HCT116 (cell line): ENCODE results near the gene GTF3C5. TPM values are rescaled to one million over a fixed set of nuclear protein-coding genes. Genes with fewer than 3 reads are reported as not detected.

Source experiments
- ATAC-seq: fragments of 200-7000 bp; cut with Tn5 transposase; 2 replicates; pipeline ENCODE4 v1.9.1; 2020; ENCODE audit warnings: mild to moderate bottlenecking, moderate library complexity
- BruUV-seq: library from RNA; stranded (reverse); fragments of 400-500 nt; replicated peaks from 2 replicates; lab custom pipeline; 2021; lab: Mats Ljungman, UMichigan
- CTCF ChIA-PET: fragments of 300-600 bp; sonication (Branson Sonifier 250); formaldehyde crosslinking; loops from one replicate; lab custom pipeline; 2021; ENCODE audit warnings: antibody characterized with exemption; lab: Charles Lee
- POLR2A ChIA-PET: fragments of 300-600, 350-600 bp; sonication (Branson Sonifier 250); formaldehyde crosslinking; loops from one replicate; lab custom pipeline; 2021; ENCODE audit warnings: antibody characterized with exemption; lab: Charles Lee
- RAD21 ChIA-PET, 2 experiments: fragments of 300-600 bp; sonication (Branson Sonifier 250); formaldehyde crosslinking; loops; one replicate each; lab custom pipeline; 2023; ENCODE audit warnings: low total read pairs in 2 of 2; ENCODE audit not compliant: uncharacterized antibody in 2 of 2, unreplicated experiment in 2 of 2, low non-redundant PET in 1 of 2; lab: Charles Lee
- DNase-seq: peaks from one replicate; pipeline ENCODE4 v3.0.0-alpha.2; 2010; ENCODE audit warnings: low read depth, low spot score
- H2AFZ ChIP-seq: fragments of 200-600 bp; shearing (Covaris generic), sonication (generic); 2 replicates; pipeline ENCODE4 v1.6.1; 2017; ENCODE audit warnings: low read depth, mixed run types, mixed read lengths, antibody characterized with exemption, low read length; ENCODE audit not compliant: poor library complexity, severe bottlenecking
- H3K27ac ChIP-seq: 2 replicates; pipeline ENCODE4 v1.5.1; 2012; ENCODE audit warnings: low read depth, low read length
- H3K27me3 ChIP-seq: fragments of 200-600 bp; sonication (generic); 2 replicates; pipeline ENCODE4 v1.6.1; 2016; ENCODE audit warnings: mixed run types, low read length, mixed read lengths; ENCODE audit not compliant: insufficient read depth
- H3K36me3 ChIP-seq, 2 experiments: fragments of 200-500 bp in 1 of 2; fragments of 200-600 bp in 1 of 2; sonication (Bioruptor generic) in 1 of 2; sonication (generic) in 1 of 2; 2 replicates each; pipeline versions ENCODE4 v1.5.1 to v1.6.1; 2014 to 2016; ENCODE audit warnings: low read length in 2 of 2, inconsistent platforms in 1 of 2, mixed read lengths in 1 of 2, mixed run types in 1 of 2; ENCODE audit not compliant: insufficient read depth in 2 of 2, control insufficient read depth in 1 of 2
- H3K4me1 ChIP-seq, 2 experiments: fragments of 200-600 bp in 1 of 2; sonication (generic) in 1 of 2; 2 replicates each; pipeline versions ENCODE4 v1.5.1 to v1.6.1; 2012 to 2017; ENCODE audit warnings: low read length in 2 of 2, inconsistent platforms in 1 of 2, mild to moderate bottlenecking in 1 of 2, mixed read lengths in 1 of 2, mixed run types in 1 of 2, moderate library complexity in 1 of 2; ENCODE audit not compliant: insufficient read depth in 2 of 2, control insufficient read depth in 1 of 2
- H3K4me2 ChIP-seq: fragments of 200-600 bp; sonication (generic); 2 replicates; pipeline ENCODE4 v1.6.1; 2017; ENCODE audit warnings: mixed run types, low read length, mixed read lengths
- H3K4me3 ChIP-seq, 2 experiments: fragments of 200-600 bp in 1 of 2; sonication (generic) in 1 of 2; replicated peaks in 1 of 2; 2 replicates each; pipeline ENCODE4 v1.5.1; 2011 to 2016; ENCODE audit warnings: low read length in 2 of 2, control low read depth in 1 of 2, low read depth in 1 of 2, mild to moderate bottlenecking in 1 of 2, mixed read lengths in 1 of 2, mixed run types in 1 of 2
- H3K79me2 ChIP-seq: fragments of 200-600 bp; sonication (generic); 2 replicates; pipeline ENCODE4 v1.6.1; 2017; ENCODE audit warnings: mild to moderate bottlenecking, mixed run types, low read length, moderate library complexity, mixed read lengths; ENCODE audit not compliant: insufficient read depth
- H3K9ac ChIP-seq: fragments of 200-600 bp; sonication (generic); 2 replicates; pipeline ENCODE4 v1.6.1; 2016; ENCODE audit warnings: low read length, mixed read lengths
- H3K9me2 ChIP-seq: fragments of 200-600 bp; sonication (generic), shearing (Covaris generic); 2 replicates; pipeline ENCODE4 v1.6.1; 2017; ENCODE audit warnings: mixed run types, mild to moderate bottlenecking, moderate library complexity; ENCODE audit not compliant: insufficient read depth
- H3K9me3 ChIP-seq, 2 experiments: fragments of 200-500 bp in 1 of 2; fragments of 200-600 bp in 1 of 2; sonication (Bioruptor generic) in 1 of 2; sonication (generic) in 1 of 2; 2 replicates each; pipeline ENCODE4 v1.6.1; 2014 to 2017; ENCODE audit warnings: low read length in 2 of 2, mixed read lengths in 2 of 2, inconsistent platforms in 1 of 2, low read depth in 1 of 2, mild to moderate bottlenecking in 1 of 2, mixed run types in 1 of 2, moderate library complexity in 1 of 2; ENCODE audit not compliant: control insufficient read depth in 1 of 2, insufficient read depth in 1 of 2
- H4K20me1 ChIP-seq: fragments of 200-600 bp; sonication (generic), shearing (Covaris generic); 2 replicates; pipeline ENCODE4 v1.6.1; 2017; ENCODE audit warnings: mixed run types, mild to moderate bottlenecking, moderate library complexity; ENCODE audit not compliant: insufficient read depth
- CEBPB ChIP-seq: IDR thresholded peaks from 2 replicates; pipeline ENCODE4 v1.6.1; 2012; ENCODE audit warnings: low read depth
- EGR1 ChIP-seq: IDR thresholded peaks from 2 replicates; pipeline ENCODE4 v1.6.1; 2012; ENCODE audit warnings: low read depth
- EZH2 ChIP-seq: fragments of 200-600 bp; sonication (generic); IDR thresholded peaks from 2 replicates; pipeline ENCODE4 v1.6.1; 2017; ENCODE audit warnings: antibody characterized with exemption, mixed run types
- JUND ChIP-seq: IDR thresholded peaks from 2 replicates; pipeline ENCODE4 v1.6.1; 2012
- MAX ChIP-seq: IDR thresholded peaks from 2 replicates; pipeline ENCODE4 v1.6.1; 2012
- POLR2A ChIP-seq: IDR thresholded peaks from 2 replicates; pipeline ENCODE4 v1.7.0; 2011; ENCODE audit warnings: borderline replicate concordance; ENCODE audit not compliant: insufficient read depth, insufficient read length; ENCODE audit errors: extremely low read depth
- POLR2AphosphoS5 ChIP-seq: IDR thresholded peaks from 2 replicates; pipeline ENCODE4 v1.6.1; 2011; ENCODE audit warnings: mild to moderate bottlenecking, low read depth, low read length, moderate library complexity
- SIN3A ChIP-seq: IDR thresholded peaks from 2 replicates; pipeline ENCODE4 v1.6.1; 2012; ENCODE audit warnings: low read depth
- SP1 ChIP-seq: IDR thresholded peaks from 2 replicates; pipeline ENCODE4 v1.6.1; 2012; ENCODE audit warnings: low read depth
- TCF7L2 ChIP-seq: IDR thresholded peaks from 2 replicates; pipeline ENCODE4 v1.7.0; 2011; ENCODE audit warnings: borderline replicate concordance, inconsistent platforms; ENCODE audit not compliant: insufficient read depth, insufficient read length; ENCODE audit errors: extremely low read depth
- ZFX ChIP-seq: fragments of 450-650 bp; IDR thresholded peaks from 2 replicates; pipeline ENCODE4 v1.6.1; 2017
- intact Hi-C: fragments of 100-400 bp; cut with micrococcal nuclease; formaldehyde crosslinking; loops from 2 replicates; pipeline ENCODE4 v1.10.0; 2022
- total RNA-seq: library from RNA; stranded (reverse); gene quantifications from one replicate; pipeline ENCODE4 v1.2.1, GENCODE V29; 2021; ENCODE audit not compliant: unreplicated experiment
- TF ChIP-seq, protein P1 (sequence below), 3 experiments: fragments of 200-600 bp in 1 of 3; sonication (generic) in 1 of 3; IDR thresholded peaks in 2 of 3; conservative IDR thresholded peaks in 1 of 3; 2 replicates each; pipeline ENCODE4 v1.5.1; 2012 to 2017; ENCODE audit warnings: low read depth in 2 of 3, low read length in 2 of 3, antibody characterized with exemption in 1 of 3, borderline replicate concordance in 1 of 3, control low read depth in 1 of 3, mild to moderate bottlenecking in 1 of 3, mixed read lengths in 1 of 3, mixed run types in 1 of 3, moderate library complexity in 1 of 3; ENCODE audit not compliant: insufficient read depth in 1 of 3

Gene GTF3C5
- total RNA-seq, 1 experiment from 2014 or later = 95.1 TPM

DNA sequence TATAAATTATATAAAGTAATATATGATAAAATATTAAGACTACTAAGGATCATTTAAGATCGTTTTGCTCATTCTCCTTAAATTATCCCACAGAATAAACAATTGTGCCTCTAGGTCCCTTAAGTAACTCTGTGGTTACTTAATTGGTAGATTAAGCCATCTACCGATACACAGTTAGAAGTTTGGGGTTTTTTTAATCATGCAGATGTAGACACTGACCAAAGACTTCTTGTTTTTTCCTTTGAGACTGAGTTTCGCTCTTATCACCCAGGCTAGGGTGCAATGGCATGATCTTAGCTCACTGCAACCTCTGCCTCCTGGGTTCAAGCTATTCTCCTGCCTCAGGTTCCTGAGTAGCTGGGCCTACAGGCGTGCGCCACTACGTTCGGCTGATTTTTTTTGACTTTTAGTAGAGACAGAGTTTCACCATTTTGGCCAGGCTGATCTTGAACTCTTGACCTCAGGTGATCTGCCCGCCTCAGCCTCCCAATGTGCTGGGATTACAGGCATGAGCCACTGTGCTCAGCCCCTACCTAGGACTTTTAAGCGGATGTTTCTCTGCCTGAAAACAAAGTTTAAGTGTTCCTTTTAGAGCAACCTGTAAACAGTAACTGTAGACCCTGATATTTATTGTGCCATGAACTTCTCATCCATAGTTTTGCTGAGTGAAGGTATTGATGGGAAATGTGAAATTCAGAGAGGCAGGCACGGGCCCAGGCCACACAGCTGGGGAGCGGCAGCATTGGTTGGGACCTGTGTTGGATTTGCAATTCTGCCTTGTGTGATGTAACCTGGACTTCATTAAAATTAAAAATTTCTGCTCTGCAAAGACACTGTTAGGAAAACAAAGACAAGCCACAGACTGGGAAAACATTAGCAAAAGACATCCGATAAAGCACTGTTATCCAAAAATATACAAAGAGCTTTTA is 42.6 kb downstream of the GTF3C5 start:
- H3K4me3 ChIP-seq = no peak overlapping the region
- no peaks in the 10 kb centered on the region for H3K27me3 ChIP-seq
- H3K9me2 ChIP-seq = no peaks in the 10 kb centered on the region
- no peaks in the 10 kb centered on the region for H4K20me1 ChIP-seq
- BruUV-seq = no TSS peak
- no peaks in the 10 kb centered on the region for H3K4me1 ChIP-seq
- POLR2A ChIA-PET = no interaction called here
- H3K27ac ChIP-seq = no peak overlapping the region
- H3K79me2 ChIP-seq = no peaks in the 10 kb centered on the region
- no peak for TF ChIP-seq CEBPB
- TF ChIP-seq TCF7L2 = no peak
- TF ChIP-seq EGR1 = no peak
- no peaks in the 10 kb centered on the region for H3K36me3 ChIP-seq
- H3K4me2 ChIP-seq = no peak overlapping the region
- intact Hi-C loops = no loop called here
- DNase-seq (no peak), ATAC-seq (no peak)
- no peak overlapping the region for H2AFZ ChIP-seq
- no peaks in the 10 kb centered on the region for H3K9me3 ChIP-seq
- H3K9ac ChIP-seq = no peak overlapping the region
- RAD21 ChIA-PET = no interaction called here
- CTCF ChIA-PET = interaction anchor here (2.8 kb wide), 1 partner anchor 71 kb away, joined by 7 read pairs; no protein-coding TSS in a partner anchor

- no TSS peak for BruUV-seq
- Histone ChIP-seq H3K79me2 (no peaks in the 10 kb centered on the region), H4K20me1 (no peaks in the 10 kb centered on the region), H3K9me3 (no peaks in the 10 kb centered on the region), H3K9ac (no peak overlapping the region), H3K4me2 (no peak overlapping the region), H3K4me3 (no peak overlapping the region), H2AFZ (no peak overlapping the region), H3K36me3 (no peaks in the 10 kb centered on the region), H3K27me3 (no peaks in the 10 kb centered on the region), H3K9me2 (no peaks in the 10 kb centered on the region), H3K4me1 (no peaks in the 10 kb centered on the region), H3K27ac (no peak overlapping the region)
- ATAC-seq = no peak
- RAD21 ChIA-PET = no interaction called here
- CTCF ChIA-PET = interaction anchor here (1.4 to 2.8 kb wide), 2 partner anchors 52 to 70 kb away, joined by 4 to 7 read pairs; no protein-coding TSS in a partner anchor
- intact Hi-C loops = no loop called here
- TF ChIP-seq, protein P1, sequence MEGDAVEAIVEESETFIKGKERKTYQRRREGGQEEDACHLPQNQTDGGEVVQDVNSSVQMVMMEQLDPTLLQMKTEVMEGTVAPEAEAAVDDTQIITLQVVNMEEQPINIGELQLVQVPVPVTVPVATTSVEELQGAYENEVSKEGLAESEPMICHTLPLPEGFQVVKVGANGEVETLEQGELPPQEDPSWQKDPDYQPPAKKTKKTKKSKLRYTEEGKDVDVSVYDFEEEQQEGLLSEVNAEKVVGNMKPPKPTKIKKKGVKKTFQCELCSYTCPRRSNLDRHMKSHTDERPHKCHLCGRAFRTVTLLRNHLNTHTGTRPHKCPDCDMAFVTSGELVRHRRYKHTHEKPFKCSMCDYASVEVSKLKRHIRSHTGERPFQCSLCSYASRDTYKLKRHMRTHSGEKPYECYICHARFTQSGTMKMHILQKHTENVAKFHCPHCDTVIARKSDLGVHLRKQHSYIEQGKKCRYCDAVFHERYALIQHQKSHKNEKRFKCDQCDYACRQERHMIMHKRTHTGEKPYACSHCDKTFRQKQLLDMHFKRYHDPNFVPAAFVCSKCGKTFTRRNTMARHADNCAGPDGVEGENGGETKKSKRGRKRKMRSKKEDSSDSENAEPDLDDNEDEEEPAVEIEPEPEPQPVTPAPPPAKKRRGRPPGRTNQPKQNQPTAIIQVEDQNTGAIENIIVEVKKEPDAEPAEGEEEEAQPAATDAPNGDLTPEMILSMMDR (IDR thresholded peaks at IDR 0.05 in 2 of 3, conservative IDR thresholded peaks at IDR 0.05 in 1 of 3; ENCODE audit: borderline replicate concordance in 1 of 3, insufficient read depth in 1 of 3, low read depth in 2 of 3, low read length in 2 of 3) = no peak
- TF ChIP-seq POLR2AphosphoS5 = no peak
- TF ChIP-seq TCF7L2 = no peak
- no peak for TF ChIP-seq MAX
- no peak for TF ChIP-seq JUND
- no peak for TF ChIP-seq EGR1
- no peak for TF ChIP-seq EZH2
- TF ChIP-seq CEBPB = no peak
- TF ChIP-seq POLR2A = no peak
- no peak for TF ChIP-seq SP1
- TF ChIP-seq ZFX = no peak
- no peak for TF ChIP-seq SIN3A
- TF ChIP-seq, all 23 proteins: peak for 0
- POLR2A ChIA-PET = no interaction called here
- no peak for DNase-seq
Measured at GRCh38 chr9:133074111-133074651, 43.4 kb downstream of the GTF3C5 start.
